GM23248 (cell line): ENCODE results near the gene SSR4. TPM values are rescaled to one million over a fixed set of nuclear protein-coding genes. Genes with fewer than 3 reads are reported as not detected.

ENCODE experiments used
- DNase-seq: peaks from one replicate; pipeline ENCODE4 v3.0.0-alpha.2; 2015
- H2AFZ ChIP-seq: fragments of 200-600 bp; sonication (generic); 2 replicates; pipeline ENCODE4 v1.6.1; 2016; ENCODE audit warnings: antibody characterized with exemption
- H3F3A ChIP-seq: fragments of 200-600 bp; sonication (generic); 2 replicates; pipeline ENCODE4 v1.6.1; 2016; ENCODE audit warnings: mild to moderate bottlenecking, antibody characterized with exemption, mixed run types; ENCODE audit not compliant: insufficient read depth
- H3K27ac ChIP-seq: fragments of 200-600 bp; sonication (generic); 2 replicates; pipeline ENCODE4 v1.5.1; 2016; ENCODE audit warnings: mild to moderate bottlenecking
- H3K27me3 ChIP-seq: fragments of 200-600 bp; sonication (generic); replicated peaks from 2 replicates; pipeline ENCODE4 v1.6.1; 2016; ENCODE audit warnings: mild to moderate bottlenecking; ENCODE audit not compliant: insufficient read depth
- H3K36me3 ChIP-seq: fragments of 200-600 bp; sonication (generic); 2 replicates; pipeline ENCODE4 v1.6.1; 2016; ENCODE audit warnings: low read depth, mild to moderate bottlenecking
- H3K4me1 ChIP-seq: fragments of 200-600 bp; sonication (generic); 2 replicates; pipeline ENCODE4 v1.6.1; 2016; ENCODE audit warnings: mild to moderate bottlenecking; ENCODE audit not compliant: insufficient read depth
- H3K4me2 ChIP-seq: fragments of 200-600 bp; sonication (generic); one replicate; pipeline ENCODE4 v1.6.1; 2016; ENCODE audit warnings: mild to moderate bottlenecking; ENCODE audit not compliant: unreplicated experiment
- H3K4me3 ChIP-seq: fragments of 200-600 bp; sonication (generic); 2 replicates; pipeline ENCODE4 v1.5.1; 2016; ENCODE audit warnings: mild to moderate bottlenecking
- H3K79me2 ChIP-seq: fragments of 200-600 bp; sonication (generic); 2 replicates; pipeline ENCODE4 v1.6.1; 2016; ENCODE audit warnings: mild to moderate bottlenecking; ENCODE audit not compliant: insufficient read depth
- H3K9ac ChIP-seq: fragments of 200-600 bp; sonication (generic); 2 replicates; pipeline ENCODE4 v1.6.1; 2016; ENCODE audit warnings: mild to moderate bottlenecking
- H3K9me2 ChIP-seq: fragments of 200-600 bp; sonication (generic); 2 replicates; pipeline ENCODE4 v1.6.1; 2016; ENCODE audit warnings: mixed run types, mild to moderate bottlenecking, moderate library complexity; ENCODE audit not compliant: insufficient read depth
- H3K9me3 ChIP-seq: fragments of 200-600 bp; sonication (generic); one replicate; pipeline ENCODE4 v1.6.1; 2017; ENCODE audit warnings: low read depth
- H4K20me1 ChIP-seq: fragments of 200-600 bp; sonication (generic); 2 replicates; pipeline ENCODE4 v1.6.0; 2016; ENCODE audit not compliant: insufficient read depth
- EZH2 ChIP-seq: fragments of 200-600 bp; sonication (generic); IDR thresholded peaks from 2 replicates; pipeline ENCODE4 v1.6.1; 2018; ENCODE audit warnings: antibody characterized with exemption, mild to moderate bottlenecking; ENCODE audit not compliant: insufficient read depth, poor library complexity, severe bottlenecking
- EZH2phosphoT487 ChIP-seq: fragments of 200-600 bp; sonication (generic); IDR thresholded peaks from 2 replicates; pipeline ENCODE4 v1.6.1; 2018; ENCODE audit warnings: antibody characterized with exemption, moderate library complexity, mild to moderate bottlenecking, low read depth; ENCODE audit not compliant: insufficient read depth
- WGBS, 2 experiments: methylation state at CpG; one replicate each; pipeline ENCODE4 v1.1.6; 2015 to 2017; ENCODE audit warnings: low lambda C conversion rate in 2 of 2, low coverage in 1 of 2; ENCODE audit errors: missing lambda C conversion rate in 2 of 2; 5-methylcytosine and 5-hydroxymethylcytosine counted together
- in situ Hi-C: fragments of 300-500 bp; cut with MboI; formaldehyde crosslinking; loops from 2 replicates; pipeline ENCODE4 v1.15.0; 2020
- polyA plus RNA-seq: library from polyadenylated mRNA; unstranded; fragments of >200 nt; fragmentation: Nextera tagmentation; extraction: Ambion mirVana; gene quantifications from 2 replicates; pipeline ENCODE4 v1.2.1, GENCODE V29; 2016
- total RNA-seq: library from RNA; depleted of rRNA; stranded (reverse); fragments of >200 nt; shearing (Covaris generic); gene quantifications from 2 replicates; pipeline ENCODE4 v1.2.3, GENCODE V29; 2014

SSR4 gene
- total and polyA plus RNA-seq, 2 experiments from 2014 or later = 295 to 568 TPM

DNA sequence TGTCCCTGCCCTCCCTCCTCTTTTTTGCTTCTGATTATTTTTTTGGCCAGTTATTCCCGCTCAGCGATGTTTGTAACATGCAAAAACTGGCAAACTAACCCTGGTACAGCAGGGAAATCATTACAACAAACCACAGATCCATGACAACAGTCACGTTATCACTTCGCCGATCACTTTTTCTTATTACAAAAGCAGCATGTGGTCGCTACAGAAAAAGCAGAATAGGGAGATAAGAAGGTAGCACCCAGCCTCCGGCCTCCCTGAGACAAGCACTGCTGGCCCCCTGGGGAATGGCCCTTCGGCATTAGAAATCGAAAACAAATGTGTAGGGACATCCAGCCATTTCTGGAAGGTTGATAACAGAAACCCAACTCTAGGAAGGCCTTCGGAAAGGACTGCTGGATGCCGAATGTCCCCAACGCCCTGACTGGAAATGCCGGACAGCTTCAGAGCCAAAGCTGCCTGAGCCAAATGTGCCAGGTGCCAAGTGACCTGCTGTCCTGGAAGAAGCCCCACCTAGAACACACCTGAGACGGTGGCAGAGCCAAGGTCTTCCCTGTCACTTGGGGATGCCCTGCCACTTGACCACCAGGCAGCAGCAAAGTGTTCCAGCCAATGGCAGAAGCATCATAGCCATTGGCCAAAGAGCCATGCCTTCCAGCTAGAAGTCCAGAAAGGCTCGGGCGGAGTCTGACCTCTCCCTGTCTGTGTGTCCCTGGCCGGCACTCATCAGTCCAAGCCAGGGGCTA, 3.2 kb upstream of the SSR4 start:
- no peak for TF ChIP-seq EZH2phosphoT487
- no peak for TF ChIP-seq EZH2
- Histone ChIP-seq H3K27me3 (no peaks in the 10 kb centered on the region), H3K9me3 (no peaks in the 10 kb centered on the region), H3K9ac (no peak overlapping the region), H3K4me2 (no peak overlapping the region), H3F3A (no peaks in the 10 kb centered on the region), H3K79me2 (peaks cover 55% of the 10 kb centered on the region), H3K4me1 (no peaks in the 10 kb centered on the region), H3K36me3 (no peaks in the 10 kb centered on the region), H3K9me2 (no peaks in the 10 kb centered on the region), H4K20me1 (no peaks in the 10 kb centered on the region), H3K27ac (no peak overlapping the region), H3K4me3 (no peak overlapping the region), H2AFZ (no peak overlapping the region)
- in situ Hi-C loops = no loop called here
- DNase-seq = no peak
- WGBS, 2 experiments = 38 to 54% methylated on average over 12 to 16 of the region's 17 CpGs

DNA sequence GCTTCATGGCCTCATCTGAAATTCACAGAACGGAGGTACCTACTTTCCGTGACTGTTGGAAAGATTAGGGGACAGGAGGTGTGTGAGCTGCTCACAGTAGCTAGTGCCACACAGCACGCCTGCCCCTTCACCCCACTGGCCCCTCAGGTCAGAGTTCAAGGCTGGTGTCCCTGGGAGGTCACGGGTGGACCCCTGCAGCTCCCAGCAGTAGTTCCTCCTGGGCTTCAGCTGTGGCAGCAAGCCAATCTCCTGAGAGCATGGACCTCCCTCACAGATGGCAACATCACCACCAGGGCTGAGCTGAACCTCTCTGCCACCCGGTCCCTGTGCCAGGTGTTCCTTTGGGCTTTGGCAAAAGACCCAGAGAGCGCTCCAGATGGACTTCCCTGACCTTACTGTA, 2.1 kb upstream of the SSR4 start:
- Histone ChIP-seq H3K4me1 (no peaks in the 10 kb centered on the region), H3K4me2 (no peak overlapping the region), H3K27me3 (no peaks in the 10 kb centered on the region), H3K79me2 (peaks cover 63% of the 10 kb centered on the region), H3F3A (no peaks in the 10 kb centered on the region), H4K20me1 (no peaks in the 10 kb centered on the region), H3K9me2 (no peaks in the 10 kb centered on the region), H3K36me3 (no peaks in the 10 kb centered on the region), H3K9ac (no peak overlapping the region; the same call in 1 of the 2 replicates), H3K4me3 (no peak overlapping the region), H2AFZ (no peak overlapping the region), H3K9me3 (no peaks in the 10 kb centered on the region), H3K27ac (no peak overlapping the region)
- no peak for DNase-seq
- no peak for TF ChIP-seq EZH2
- in situ Hi-C loops = no loop called here
- WGBS, 2 experiments = 70 to 76% methylated on average over 2 to 6 of the region's 6 CpGs

DNA sequence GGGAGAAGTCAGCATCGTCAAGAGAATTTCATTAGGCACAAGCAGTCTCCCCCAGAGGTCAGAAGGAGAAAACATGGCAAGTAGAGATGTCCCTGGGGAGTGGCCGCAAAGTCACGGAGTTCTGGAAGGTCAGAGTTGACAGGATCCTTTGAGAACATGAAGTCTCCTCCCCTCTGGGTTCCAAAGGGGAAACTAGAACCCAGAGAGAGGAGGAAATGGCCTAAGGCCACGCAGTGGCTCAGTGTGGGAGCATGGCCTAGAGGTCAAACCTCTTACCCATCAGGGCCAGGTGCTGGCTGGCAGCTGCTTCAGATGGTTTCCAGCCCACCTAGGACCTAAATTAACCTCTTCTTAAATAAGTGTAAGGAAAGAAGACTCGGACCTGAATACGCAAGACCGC, 1.2 kb upstream of the SSR4 start:
- Histone ChIP-seq H3K36me3 (no peaks in the 10 kb centered on the region), H3K4me3 (peak overlapping the region; percentile 94), H4K20me1 (no peaks in the 10 kb centered on the region), H2AFZ (peak overlapping the region; percentile 78), H3K9me3 (no peaks in the 10 kb centered on the region), H3K27me3 (no peaks in the 10 kb centered on the region), H3K79me2 (peaks cover 63% of the 10 kb centered on the region), H3K4me2 (peak overlapping the region; percentile 95), H3F3A (no peaks in the 10 kb centered on the region), H3K9ac (peak overlapping the region; percentile 95), H3K9me2 (no peaks in the 10 kb centered on the region), H3K27ac (peak overlapping the region; percentile 92), H3K4me1 (no peaks in the 10 kb centered on the region)
- TF ChIP-seq EZH2phosphoT487 = no peak
- TF ChIP-seq EZH2 = no peak
- no peak for DNase-seq
- in situ Hi-C loops = no loop called here
- WGBS, 2 experiments = 16 to 20% methylated on average over 7 of the region's 7 CpGs

DNA sequence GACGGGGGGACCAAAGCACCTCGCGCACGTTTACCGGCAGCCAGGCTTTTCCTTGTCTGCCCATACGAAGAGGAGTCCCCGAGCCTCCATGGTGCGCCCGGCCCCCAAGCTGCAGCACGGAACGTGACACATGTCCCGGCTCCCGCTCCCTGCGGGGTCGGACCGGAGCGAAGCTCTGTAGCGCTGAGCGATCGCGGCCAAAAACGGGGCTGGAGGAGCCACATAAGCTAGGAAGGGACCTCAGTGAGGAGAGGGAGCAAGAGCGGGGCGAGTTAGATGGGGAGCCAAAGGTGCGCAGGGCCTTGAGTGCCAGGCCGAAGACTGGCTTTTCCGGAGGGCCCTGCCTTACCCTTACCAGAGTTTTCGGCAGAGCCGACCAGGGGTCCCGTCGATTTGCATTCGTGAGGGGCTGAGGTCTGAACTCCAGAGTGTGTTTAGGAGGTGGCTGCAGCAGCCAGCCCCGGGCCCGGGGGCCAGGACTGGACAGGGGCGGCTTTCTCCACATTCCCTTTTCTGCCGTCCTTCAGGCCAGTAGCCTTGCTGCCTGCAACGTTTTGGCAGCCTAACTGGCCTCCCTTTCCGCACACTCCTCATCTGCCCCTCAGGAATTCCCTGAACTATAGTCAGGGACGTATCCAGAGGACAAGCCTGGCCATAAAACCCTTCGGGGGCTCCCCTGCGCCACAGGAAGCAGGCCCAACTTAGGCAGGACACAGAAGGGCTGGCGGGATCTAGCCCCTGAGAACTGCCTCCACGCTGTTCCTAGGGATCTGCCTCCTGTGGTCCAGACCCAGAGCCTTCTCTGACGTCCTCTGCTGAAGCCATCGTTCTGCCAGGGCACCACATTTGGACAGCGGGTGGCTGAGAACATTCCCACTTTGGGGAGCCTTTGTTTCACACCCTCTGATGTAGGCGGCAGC, 689 bp downstream of the SSR4 start:
- Histone ChIP-seq H3K9me3 (no peaks in the 10 kb centered on the region), H3K27ac (peak overlapping the region; percentile 92), H3K4me3 (peak overlapping the region; percentile 94), H3F3A (no peaks in the 10 kb centered on the region), H3K4me2 (peak overlapping the region; percentile 80), H3K4me1 (no peaks in the 10 kb centered on the region), H3K79me2 (peaks cover 63% of the 10 kb centered on the region), H3K9ac (peak overlapping the region; percentile 95), H3K36me3 (no peaks in the 10 kb centered on the region), H3K27me3 (no peaks in the 10 kb centered on the region), H4K20me1 (no peaks in the 10 kb centered on the region), H3K9me2 (no peaks in the 10 kb centered on the region), H2AFZ (peak overlapping the region; percentile 78)
- TF ChIP-seq EZH2phosphoT487 (no peak), EZH2 (no peak)
- in situ Hi-C loops = no loop called here
- WGBS, 2 experiments = 1 to 10% methylated on average over 18 to 29 of the region's 47 CpGs
- peak; percentile 52 for DNase-seq
